Fibroblast of skin of left biceps (primary cell): Measurements from ENCODE around the gene HS6ST3.
"Not testable (repeated sequence)": the region's sequence is repeated elsewhere in the genome, so short reads cannot be mapped to it uniquely, and the experiment has no call there.

Experiments used
- DNase-seq, 2 experiments: peaks; one replicate each; pipeline ENCODE4 v3.0.0-alpha.2; 2013; ENCODE audit warnings: low read depth in 2 of 2

The HS6ST3 gene

GRCh38 chr13:96091164-96092117, 1.5 kb downstream of the HS6ST3 start:
- DNase-seq = no peak

GRCh38 chr13:96093296-96094006, 3.5 kb downstream of the HS6ST3 start:
- no peak for DNase-seq

- DNase-seq = no peak
Measured at GRCh38 chr13:96100457-96101220, 10.7 kb downstream of the HS6ST3 start.

GRCh38 chr13:96104516-96104915, 14.6 kb downstream of the HS6ST3 start:
- DNase-seq = no peak

GRCh38 chr13:96108072-96108471, 18.2 kb downstream of the HS6ST3 start:
- not testable (repeated sequence) for DNase-seq

- DNase-seq = no peak
Measured at GRCh38 chr13:96109125-96109524, 19.2 kb downstream of the HS6ST3 start.

GRCh38 chr13:96112936-96113335, 23.0 kb downstream of the HS6ST3 start:
- DNase-seq = no peak

GRCh38 chr13:96115368-96115767, 25.5 kb downstream of the HS6ST3 start:
- DNase-seq = not testable (repeated sequence)

- DNase-seq = no peak
Measured at GRCh38 chr13:96119921-96120320, 30.0 kb downstream of the HS6ST3 start.

GRCh38 chr13:96130818-96131340, 41.0 kb downstream of the HS6ST3 start:
- no peak for DNase-seq

GRCh38 chr13:96141032-96141431, 51.1 kb downstream of the HS6ST3 start:
- no peak for DNase-seq

GRCh38 chr13:96159725-96160124, 69.8 kb downstream of the HS6ST3 start:
- DNase-seq = no peak

GRCh38 chr13:96161141-96161540, 71.2 kb downstream of the HS6ST3 start:
- no peak for DNase-seq

GRCh38 chr13:96165840-96166239, 75.9 kb downstream of the HS6ST3 start:
- DNase-seq = no peak

GRCh38 chr13:96172066-96172465, 82.2 kb downstream of the HS6ST3 start:
- DNase-seq = no peak

- no peak for DNase-seq
Measured at GRCh38 chr13:96178759-96179158, 88.9 kb downstream of the HS6ST3 start.

- DNase-seq = no peak
Measured at GRCh38 chr13:96179309-96179708, 89.4 kb downstream of the HS6ST3 start.

GRCh38 chr13:96181911-96182310, 92.0 kb downstream of the HS6ST3 start:
- no peak for DNase-seq

- DNase-seq = no peak
Measured at GRCh38 chr13:96185818-96186217, 95.9 kb downstream of the HS6ST3 start.

GRCh38 chr13:96191367-96191766, 101.5 kb downstream of the HS6ST3 start:
- no peak for DNase-seq

- no peak for DNase-seq
Measured at GRCh38 chr13:96193728-96194310, 103.9 kb downstream of the HS6ST3 start.
